AML-193 (cell line): ENCODE results near the gene ADGRD2.

Source experiments
- DNase-seq, 2 experiments: peaks; one replicate each; lab custom pipeline; 2025; lab: John Stamatoyannopoulos, UW

Gene ADGRD2

GRCh38 chr9:124498040-124498439 lies 47.8 kb downstream of the ADGRD2 start:
- no peak for DNase-seq

- DNase-seq = no peak
Observed at GRCh38 chr9:124498499-124499146, 48.4 kb downstream of the ADGRD2 start.

- no peak for DNase-seq
Observed at GRCh38 chr9:124499216-124499615, 49.0 kb downstream of the ADGRD2 start.

GRCh38 chr9:124500028-124500795 lies 50.0 kb downstream of the ADGRD2 start:
- no peak for DNase-seq

GRCh38 chr9:124500796-124501611 lies 50.8 kb downstream of the ADGRD2 start:
- no peak for DNase-seq

- no peak for DNase-seq
Observed at GRCh38 chr9:124501771-124502320, 51.6 kb downstream of the ADGRD2 start.

GRCh38 chr9:124502711-124503702 lies 52.8 kb downstream of the ADGRD2 start:
- no peak for DNase-seq

GRCh38 chr9:124503713-124504529 lies 53.7 kb downstream of the ADGRD2 start:
- DNase-seq = no peak

- no peak for DNase-seq
Observed at GRCh38 chr9:124504530-124505005, 54.3 kb downstream of the ADGRD2 start.

- DNase-seq = no peak
Observed at GRCh38 chr9:124505006-124505900, 55.0 kb downstream of the ADGRD2 start.

- DNase-seq = no peak
Observed at GRCh38 chr9:124505901-124506346, 55.7 kb downstream of the ADGRD2 start.

- DNase-seq = no peak
Observed at GRCh38 chr9:124506433-124506832, 56.2 kb downstream of the ADGRD2 start.

- no peak for DNase-seq
Observed at GRCh38 chr9:124506931-124507879, 57.0 kb downstream of the ADGRD2 start, which contains the start of gene NR5A1. TSS of gene NR5A1 (minus strand) at chr9:124507399. CDS start at chr9:124503395, 4,004 bp downstream.

GRCh38 chr9:124507880-124508423 lies 57.7 kb downstream of the ADGRD2 start:
- DNase-seq = no peak

GRCh38 chr9:124510650-124511425 lies 60.6 kb downstream of the ADGRD2 start:
- no peak for DNase-seq

GRCh38 chr9:124511426-124511840 lies 61.2 kb downstream of the ADGRD2 start:
- no peak for DNase-seq
